HG02763 (cell line): Measurements from ENCODE around the gene HNRNPUL1.

ENCODE experiments used
- ATAC-seq: cut with Tn5 transposase; IDR thresholded peaks from one replicate; pipeline ENCODE4 v1.9.1; 2021; ENCODE audit warnings: mild to moderate bottlenecking, moderate library complexity; ENCODE audit not compliant: unreplicated experiment

HNRNPUL1 gene

GRCh38 chr19:41351339-41352245 is 87.4 kb downstream of the HNRNPUL1 start:
- peak; percentile 37 for ATAC-seq

DNA sequence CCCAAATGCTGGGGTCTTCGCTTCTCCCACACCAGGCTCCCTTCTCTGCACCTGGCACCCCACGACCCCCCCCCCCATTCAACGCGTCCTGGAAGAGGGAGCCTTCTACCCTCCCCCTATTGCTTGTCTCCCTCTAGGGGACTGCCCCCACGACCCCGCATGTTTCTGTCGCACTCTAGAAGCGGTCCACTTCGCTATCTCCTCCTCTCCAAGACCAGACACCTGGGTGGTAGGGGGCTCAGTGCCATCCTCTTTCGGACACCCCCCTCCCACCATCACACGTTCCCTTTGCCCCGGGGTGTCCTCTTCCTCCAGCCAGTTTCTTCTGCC is 88.1 kb downstream of the HNRNPUL1 start:
- ATAC-seq = no peak

GRCh38 chr19:41352609-41353465 is 88.7 kb downstream of the HNRNPUL1 start:
- no peak for ATAC-seq

- peak; percentile 46 for ATAC-seq
These were observed 89.5 kb downstream of the HNRNPUL1 start, which contains the start of gene TGFB1 for GRCh38 chr19:41353466-41354342. TSS of gene TGFB1 (minus strand) at chr19:41353922. CDS start at chr19:41353044, 878 bp downstream.

DNA sequence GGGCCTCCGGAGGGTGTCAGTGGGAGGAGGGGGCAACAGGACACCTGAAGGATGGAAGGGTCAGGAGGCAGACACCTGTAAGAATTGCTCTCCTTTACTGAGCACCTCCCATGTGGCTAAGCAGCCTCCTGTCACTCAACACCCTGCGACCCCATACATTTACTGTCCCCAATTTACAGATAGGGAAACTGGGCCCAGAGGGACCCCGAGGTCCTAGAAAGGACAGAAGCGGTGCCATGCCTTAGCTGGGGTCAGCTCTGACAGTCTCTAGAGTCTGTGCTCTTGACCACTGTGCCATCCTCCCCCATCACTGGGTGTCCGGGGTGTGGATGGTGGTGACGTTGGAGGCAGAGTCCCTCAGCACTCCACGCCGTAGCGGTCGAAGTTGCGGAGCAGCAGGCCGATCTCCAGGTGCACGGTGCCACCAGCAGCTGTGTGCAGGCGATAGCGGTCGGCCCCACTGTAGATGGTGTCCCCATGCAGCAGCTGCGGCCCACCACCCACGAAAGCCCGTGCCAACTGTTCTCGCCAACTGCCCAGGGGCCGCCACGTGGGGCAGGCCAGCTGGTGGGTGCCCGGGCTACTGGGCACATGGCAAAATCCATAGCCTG is 90.3 kb downstream of the HNRNPUL1 start:
- no peak for ATAC-seq

- no peak for ATAC-seq
These were observed 90.9 kb downstream of the HNRNPUL1 start for GRCh38 chr19:41355035-41355434.

- ATAC-seq = no peak
These were observed 91.6 kb downstream of the HNRNPUL1 start for GRCh38 chr19:41355802-41356201.

DNA sequence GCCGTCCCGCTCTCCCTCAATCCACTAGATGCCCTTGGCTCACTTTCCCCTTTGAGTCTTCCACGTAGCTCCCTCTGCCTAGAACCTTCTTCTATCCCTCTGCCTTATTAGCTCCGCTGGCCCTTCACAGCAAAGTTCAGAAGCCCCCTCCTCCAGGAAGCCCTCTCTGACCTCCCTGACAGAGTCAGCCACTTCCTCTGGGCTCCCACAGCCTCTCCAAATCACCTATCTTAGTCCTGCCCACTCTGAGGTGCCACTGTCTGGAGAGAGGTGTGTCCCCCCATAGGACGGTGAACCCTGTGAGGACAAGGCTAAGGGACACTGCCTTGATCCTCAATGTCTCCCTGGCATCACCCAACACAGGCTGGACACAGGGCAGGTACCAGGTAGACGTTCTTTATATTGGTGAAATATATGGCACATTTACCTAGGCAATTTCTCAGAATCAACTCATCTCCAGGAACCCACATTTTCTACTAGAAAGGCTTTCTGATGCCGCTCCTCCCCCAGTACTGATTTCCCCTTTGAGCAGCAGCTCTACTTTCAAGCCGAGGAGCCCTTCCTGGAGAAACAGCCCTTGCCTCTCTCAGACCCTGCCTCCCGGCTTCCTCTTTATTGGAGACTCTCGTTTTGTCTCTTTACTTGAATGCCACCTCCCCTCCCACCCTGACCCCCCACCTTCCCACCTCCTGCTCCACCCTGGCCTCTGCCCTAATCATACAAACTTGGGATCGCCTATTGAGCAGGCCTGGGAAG is 93.0 kb downstream of the HNRNPUL1 start:
- no peak for ATAC-seq
